ENCODE measurements around the gene PGM5. TPM values are rescaled to one million over a fixed set of nuclear protein-coding genes. Genes with fewer than 3 reads are reported as not detected.

PGM5 gene
- total and polyA plus RNA-seq, 2 donors (not counting 3 experiments of a cell fraction or from before 2014, with no cell fraction given): 0.14 to 1.9 TPM

GRCh38 chr9:68523367-68523936 is 167.0 kb downstream of the PGM5 start:
- no peak for DNase-seq (ENCODE audit: low read depth, low spot score)
- Histone ChIP-seq H3K9me3 (replicated peaks; ENCODE audit: control insufficient read depth, insufficient read depth, low read length) (no peaks in the 10 kb centered on the region), H4K20me1 (replicated peaks; ENCODE audit: control insufficient read depth, extremely low read depth, insufficient read depth, low read length) (peaks cover 2% of the 10 kb centered on the region), H3K27ac (ENCODE audit: insufficient read depth, low read depth, low read length) (no peak overlapping the region), H3K4me2 (ENCODE audit: insufficient read depth, low read length) (no peak overlapping the region), H3K27me3 (ENCODE audit: control insufficient read depth in 2 of 2, insufficient read depth in 2 of 2, low read length in 2 of 2) (no peaks in the 10 kb centered on the region), H3K36me3 (ENCODE audit: control insufficient read depth in 2 of 2, extremely low read depth in 1 of 2, insufficient read depth in 2 of 2, low read length in 2 of 2) (no peaks in the 10 kb centered on the region), H3K9ac (replicated peaks; ENCODE audit: extremely low read depth, insufficient read depth, low read length) (no peak overlapping the region), H3K79me2 (ENCODE audit: control insufficient read depth, insufficient read depth, low read length) (no peaks in the 10 kb centered on the region), H3K4me1 (ENCODE audit: control insufficient read depth, extremely low read depth, insufficient read depth, low read length) (no peaks in the 10 kb centered on the region), H3K4me3 (replicated peaks in 1 of 3; ENCODE audit: insufficient read depth in 1 of 3, low read depth in 1 of 3, low read length in 3 of 3) (no peak overlapping the region), H3K9me1 (replicated peaks; ENCODE audit: control insufficient read depth, extremely low read depth, insufficient read depth, low read length) (no peaks in the 10 kb centered on the region), H2AFZ (ENCODE audit: low read depth, low read length) (no peak overlapping the region)
- intact Hi-C loops (cut with micrococcal nuclease): no loop called here
- ChIA-PET CTCF (no interaction called here), POLR2A (no interaction called here)
- FAIRE-seq: no peak
- dilution Hi-C loops (cut with MboI; ENCODE audit: extremely low pct_ligation_motif_present, low sequenced_read_pairs): no loop called here
- no peak for TF ChIP-seq POLR2AphosphoS5 (IDR thresholded peaks at IDR 0.05; ENCODE audit: insufficient read depth, low read depth, low read length)
- TF ChIP-seq, protein P1, sequence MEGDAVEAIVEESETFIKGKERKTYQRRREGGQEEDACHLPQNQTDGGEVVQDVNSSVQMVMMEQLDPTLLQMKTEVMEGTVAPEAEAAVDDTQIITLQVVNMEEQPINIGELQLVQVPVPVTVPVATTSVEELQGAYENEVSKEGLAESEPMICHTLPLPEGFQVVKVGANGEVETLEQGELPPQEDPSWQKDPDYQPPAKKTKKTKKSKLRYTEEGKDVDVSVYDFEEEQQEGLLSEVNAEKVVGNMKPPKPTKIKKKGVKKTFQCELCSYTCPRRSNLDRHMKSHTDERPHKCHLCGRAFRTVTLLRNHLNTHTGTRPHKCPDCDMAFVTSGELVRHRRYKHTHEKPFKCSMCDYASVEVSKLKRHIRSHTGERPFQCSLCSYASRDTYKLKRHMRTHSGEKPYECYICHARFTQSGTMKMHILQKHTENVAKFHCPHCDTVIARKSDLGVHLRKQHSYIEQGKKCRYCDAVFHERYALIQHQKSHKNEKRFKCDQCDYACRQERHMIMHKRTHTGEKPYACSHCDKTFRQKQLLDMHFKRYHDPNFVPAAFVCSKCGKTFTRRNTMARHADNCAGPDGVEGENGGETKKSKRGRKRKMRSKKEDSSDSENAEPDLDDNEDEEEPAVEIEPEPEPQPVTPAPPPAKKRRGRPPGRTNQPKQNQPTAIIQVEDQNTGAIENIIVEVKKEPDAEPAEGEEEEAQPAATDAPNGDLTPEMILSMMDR (IDR thresholded peaks at IDR 0.05; ENCODE audit: extremely low read depth in 1 of 2, insufficient read depth in 1 of 2, low read depth in 1 of 2, low read length in 2 of 2): no peak
- TF ChIP-seq EZH2 (IDR thresholded peaks at IDR 0.05; ENCODE audit: borderline replicate concordance, low read depth, low read length, severe bottlenecking): no peak
- TF ChIP-seq FOS (IDR thresholded peaks at IDR 0.05; ENCODE audit: borderline replicate concordance, insufficient read depth, low read length): no peak
- TF ChIP-seq GATA2 (IDR thresholded peaks at IDR 0.05; ENCODE audit: insufficient read depth, insufficient read length, low read depth, low read length): no peak
- TF ChIP-seq POLR2A (IDR thresholded peaks at IDR 0.05; ENCODE audit: low read depth, low read length): no peak
- no peak for TF ChIP-seq MYC (IDR thresholded peaks at IDR 0.05; ENCODE audit: low read depth, low read length)
- TF ChIP-seq MAX (IDR thresholded peaks at IDR 0.05; ENCODE audit: insufficient read depth, insufficient read length): no peak
- no peak for TF ChIP-seq JUN (IDR thresholded peaks at IDR 0.05; ENCODE audit: borderline replicate concordance, insufficient read depth, insufficient read length, low read depth)
- no TSS peak for BruUV-seq (replicated peaks)
